Fibroblast of lung (primary cell): ENCODE data around the gene PRKAG1. TPM values are rescaled to one million over a fixed set of nuclear protein-coding genes. Genes with fewer than 3 reads are reported as not detected.

Experiments
- DNase-seq, 2 donors: peaks; one replicate each; pipeline versions ENCODE4 v3.0.0 to v3.0.0-alpha.2; 2010; ENCODE audit warnings: low read depth in 2 of 2
- H2AFZ ChIP-seq: 2 replicates; pipeline ENCODE4 v1.5.1; 2012; ENCODE audit warnings: low read length, control low read depth, inconsistent platforms
- H3K27ac ChIP-seq: 2 replicates; pipeline ENCODE4 v1.5.1; 2011; ENCODE audit warnings: low read length, control low read depth; ENCODE audit not compliant: insufficient read depth
- H3K27me3 ChIP-seq: 2 replicates; pipeline ENCODE4 v1.5.1; 2011; ENCODE audit warnings: mild to moderate bottlenecking, low read length; ENCODE audit not compliant: control insufficient read depth, insufficient read depth
- H3K36me3 ChIP-seq: 2 replicates; pipeline ENCODE4 v1.5.1; 2011; ENCODE audit warnings: low read length; ENCODE audit not compliant: control insufficient read depth, insufficient read depth
- H3K4me1 ChIP-seq: 2 replicates; pipeline ENCODE4 v1.5.1; 2011; ENCODE audit warnings: low read length; ENCODE audit not compliant: control insufficient read depth, insufficient read depth; ENCODE audit errors: extremely low read depth
- H3K4me2 ChIP-seq: 2 replicates; pipeline ENCODE4 v1.5.1; 2011; ENCODE audit warnings: low read length, control low read depth; ENCODE audit not compliant: insufficient read depth; ENCODE audit errors: extremely low read depth
- H3K4me3 ChIP-seq, 4 experiments: fragments of 200-600 bp in 1 of 4; sonication (generic) in 1 of 4; replicated peaks in 1 of 4; 2 replicates each; pipeline ENCODE4 v1.5.1; 2011 to 2016; ENCODE audit warnings: low read length in 4 of 4, low read depth in 3 of 4, mild to moderate bottlenecking in 3 of 4, control low read depth in 2 of 4, inconsistent platforms in 1 of 4, mixed read lengths in 1 of 4; ENCODE audit not compliant: insufficient read depth in 1 of 4; ENCODE audit errors: control extremely low read depth in 1 of 4
- H3K79me2 ChIP-seq: 2 replicates; pipeline ENCODE4 v1.5.1; 2012; ENCODE audit warnings: mild to moderate bottlenecking, low read length, inconsistent platforms; ENCODE audit not compliant: control insufficient read depth, insufficient read depth
- H3K9ac ChIP-seq: 2 replicates; pipeline ENCODE4 v1.5.1; 2011; ENCODE audit warnings: mild to moderate bottlenecking, low read length, control low read depth; ENCODE audit not compliant: insufficient read depth
- H3K9me3 ChIP-seq: 2 replicates; pipeline ENCODE4 v1.5.1; 2012; ENCODE audit warnings: low read depth, low read length; ENCODE audit not compliant: control insufficient read depth, insufficient read depth
- H4K20me1 ChIP-seq: 2 replicates; pipeline ENCODE4 v1.5.1; 2011; ENCODE audit warnings: low read length; ENCODE audit not compliant: control insufficient read depth, insufficient read depth; ENCODE audit errors: extremely low read depth
- CTCF ChIP-seq, 2 donors: IDR thresholded peaks in 1 of 2; conservative IDR thresholded peaks in 1 of 2; 1 replicate in 1 of 2; 2 replicates in 1 of 2; pipeline ENCODE4 v1.5.1; 2011 to 2012; ENCODE audit warnings: low read length in 2 of 2, control low read depth in 1 of 2, inconsistent platforms in 1 of 2, low read depth in 1 of 2, mild to moderate bottlenecking in 1 of 2
- EZH2 ChIP-seq: IDR thresholded peaks from 2 replicates; pipeline ENCODE4 v1.5.1; 2012; ENCODE audit warnings: low read length, control low read depth, mild to moderate bottlenecking; ENCODE audit errors: missing control alignments
- polyA plus RNA-seq, 2 donors: library from polyadenylated mRNA; depleted of rRNA in 1 of 2; stranded (reverse) in 1 of 2; unstranded in 1 of 2; fragments of >200 nt; gene quantifications; 2 replicates each; pipeline ENCODE4 v1.2.1, GENCODE V29; 2011 to 2012; ENCODE audit warnings: missing spikeins in 1 of 2
- total RNA-seq: library from RNA; depleted of rRNA; stranded (reverse); fragments of >200 nt; gene quantifications from 2 replicates; pipeline ENCODE4 v1.2.1, GENCODE V29; 2014

Gene PRKAG1
- total and polyA plus RNA-seq, 2 donors (not counting 1 experiment from before 2014, with no cell fraction given), result 76.5 to 110 TPM

GRCh38 chr12:49044660-49045059 is 26.1 kb upstream of the PRKAG1 start:
- no peaks in the 10 kb centered on the region for H4K20me1 ChIP-seq
- H3K27me3 ChIP-seq, result no peaks in the 10 kb centered on the region
- no peak for TF ChIP-seq EZH2
- TF ChIP-seq CTCF (conservative IDR thresholded peaks at IDR 0.05 in 1 of 2, IDR thresholded peaks at IDR 0.05 in 1 of 2; ENCODE audit: low read depth in 1 of 2, low read length in 2 of 2), result no peak
- H3K27ac ChIP-seq, result no peak overlapping the region
- H3K9ac ChIP-seq, result no peak overlapping the region
- DNase-seq, result no peak
- peaks cover 2% of the 10 kb centered on the region for H3K4me1 ChIP-seq
- H2AFZ ChIP-seq, result no peak overlapping the region
- no peaks in the 10 kb centered on the region for H3K79me2 ChIP-seq
- peaks cover 65% of the 10 kb centered on the region for H3K36me3 ChIP-seq
- no peaks in the 10 kb centered on the region for H3K9me3 ChIP-seq
- H3K4me3 ChIP-seq, result no peak overlapping the region
- H3K4me2 ChIP-seq, result no peak overlapping the region

- H3K79me2 ChIP-seq, result no peaks in the 10 kb centered on the region
- H2AFZ ChIP-seq, result no peak overlapping the region
- no peaks in the 10 kb centered on the region for H3K27me3 ChIP-seq
- no peaks in the 10 kb centered on the region for H3K4me1 ChIP-seq
- no peaks in the 10 kb centered on the region for H3K9me3 ChIP-seq
- no peak overlapping the region for H3K27ac ChIP-seq
- no peak overlapping the region for H3K4me3 ChIP-seq
- peaks cover 67% of the 10 kb centered on the region for H3K36me3 ChIP-seq
- H4K20me1 ChIP-seq, result no peaks in the 10 kb centered on the region
- peak; percentile 56 to 69 for TF ChIP-seq CTCF (conservative IDR thresholded peaks at IDR 0.05 in 1 of 2, IDR thresholded peaks at IDR 0.05 in 1 of 2; ENCODE audit: low read depth in 1 of 2, low read length in 2 of 2)
- TF ChIP-seq EZH2, result no peak
- H3K9ac ChIP-seq, result no peak overlapping the region
- no peak overlapping the region for H3K4me2 ChIP-seq
- DNase-seq, result peak; percentile 23 to 39
These were observed 25.3 kb upstream of the PRKAG1 start for GRCh38 chr12:49043856-49044258.

- no peak overlapping the region for H3K4me3 ChIP-seq
- no peaks in the 10 kb centered on the region for H3K27me3 ChIP-seq
- H4K20me1 ChIP-seq, result no peaks in the 10 kb centered on the region
- H3K9me3 ChIP-seq, result no peaks in the 10 kb centered on the region
- DNase-seq, result no peak
- TF ChIP-seq CTCF (conservative IDR thresholded peaks at IDR 0.05 in 1 of 2, IDR thresholded peaks at IDR 0.05 in 1 of 2; ENCODE audit: low read depth in 1 of 2, low read length in 2 of 2) (no peak), EZH2 (no peak)
- H3K36me3 ChIP-seq, result peaks cover 64% of the 10 kb centered on the region
- H3K9ac ChIP-seq, result no peak overlapping the region
- H3K4me1 ChIP-seq, result no peaks in the 10 kb centered on the region
- no peak overlapping the region for H2AFZ ChIP-seq
- H3K79me2 ChIP-seq, result no peaks in the 10 kb centered on the region
- no peak overlapping the region for H3K4me2 ChIP-seq
- H3K27ac ChIP-seq, result no peak overlapping the region
These were observed 24.7 kb upstream of the PRKAG1 start for GRCh38 chr12:49043241-49043640.
